GM12874 (cell line): ENCODE data around the gene BCAR1.

Source experiments
- CTCF ChIP-seq: IDR thresholded peaks from 2 replicates; pipeline ENCODE4 v1.5.1; 2011; ENCODE audit warnings: low read depth, mild to moderate bottlenecking, control low read depth, low read length, moderate library complexity; ENCODE audit not compliant: insufficient read depth

The BCAR1 gene

GRCh38 chr16:75280331-75280804 lies 28.9 kb upstream of the BCAR1 start:
- no peak for TF ChIP-seq CTCF

- TF ChIP-seq CTCF: no peak
Observed at GRCh38 chr16:75279305-75279704, 27.9 kb upstream of the BCAR1 start.

GRCh38 chr16:75273054-75273925 lies 21.9 kb upstream of the BCAR1 start:
- no peak for TF ChIP-seq CTCF

- TF ChIP-seq CTCF: no peak
Observed at GRCh38 chr16:75272097-75272551, 20.7 kb upstream of the BCAR1 start.

GRCh38 chr16:75271441-75272096 lies 20.1 kb upstream of the BCAR1 start:
- TF ChIP-seq CTCF: no peak

- TF ChIP-seq CTCF: no peak
Observed at GRCh38 chr16:75267631-75268264, 16.3 kb upstream of the BCAR1 start.
